ENCODE measurements around the gene FXYD2. TPM values are rescaled to one million over a fixed set of nuclear protein-coding genes. Genes with fewer than 3 reads are reported as not detected.
A peak's percentile ranks its signal among the peaks of the same experiment; 100 is the strongest.

FXYD2 gene
- total RNA-seq, 6 experiments from 2014 or later = 0.40 TPM; not detected in 5

- Mint-ChIP-seq H3K27me3 (ENCODE audit: insufficient read depth) (peaks cover 23% of the 10 kb centered on the region), H3K36me3 (ENCODE audit: low read depth) (no peaks in the 10 kb centered on the region), H3K4me1 (ENCODE audit: low read depth) (no peaks in the 10 kb centered on the region), H3K27ac (no peak overlapping the region), H3K4me3 (no peak overlapping the region), H3K9me3 (no peaks in the 10 kb centered on the region)
- no peak for TF ChIP-seq CTCF (IDR thresholded peaks at IDR 0.05)
- DNase-seq = no peak
Measured at GRCh38 chr11:117823946-117824420, 561 bp downstream of the FXYD2 start.

GRCh38 chr11:117823294-117823945 is 1.1 kb downstream of the FXYD2 start:
- peak; percentile 50 for TF ChIP-seq CTCF (IDR thresholded peaks at IDR 0.05)
- no peaks in the 10 kb centered on the region for H3K9me3 Mint-ChIP-seq
- no peaks in the 10 kb centered on the region for H3K36me3 Mint-ChIP-seq (ENCODE audit: low read depth)
- DNase-seq = no peak
- H3K4me1 Mint-ChIP-seq (ENCODE audit: low read depth) = peaks cover 2% of the 10 kb centered on the region; the same call in 1 of the 2 replicates
- no peak overlapping the region for H3K27ac Mint-ChIP-seq
- H3K4me3 Mint-ChIP-seq = no peak overlapping the region
- peaks cover 23% of the 10 kb centered on the region for H3K27me3 Mint-ChIP-seq (ENCODE audit: insufficient read depth)

GRCh38 chr11:117822074-117823033 is 2.2 kb downstream of the FXYD2 start:
- Mint-ChIP-seq H3K27ac (no peak overlapping the region), H3K4me1 (ENCODE audit: low read depth) (peaks cover 13% of the 10 kb centered on the region; the same call in 1 of the 2 replicates), H3K27me3 (ENCODE audit: insufficient read depth) (peaks cover 18% of the 10 kb centered on the region), H3K9me3 (no peaks in the 10 kb centered on the region), H3K4me3 (no peak overlapping the region), H3K36me3 (ENCODE audit: low read depth) (no peaks in the 10 kb centered on the region)
- no peak for DNase-seq
- peak; percentile 68 for TF ChIP-seq CTCF (IDR thresholded peaks at IDR 0.05)

GRCh38 chr11:117821431-117821830 is 3.1 kb downstream of the FXYD2 start:
- peaks cover 15% of the 10 kb centered on the region; the same call in 1 of the 2 replicates for H3K4me1 Mint-ChIP-seq (ENCODE audit: low read depth)
- no peak overlapping the region for H3K27ac Mint-ChIP-seq
- H3K4me3 Mint-ChIP-seq = no peak overlapping the region
- H3K27me3 Mint-ChIP-seq (ENCODE audit: insufficient read depth) = peaks cover 17% of the 10 kb centered on the region
- TF ChIP-seq CTCF (IDR thresholded peaks at IDR 0.05) = no peak
- no peaks in the 10 kb centered on the region for H3K9me3 Mint-ChIP-seq
- no peak for DNase-seq
- H3K36me3 Mint-ChIP-seq (ENCODE audit: low read depth) = no peaks in the 10 kb centered on the region

GRCh38 chr11:117820516-117820915 is 4.0 kb downstream of the FXYD2 start:
- H3K4me3 Mint-ChIP-seq = no peak overlapping the region
- TF ChIP-seq CTCF (IDR thresholded peaks at IDR 0.05) = no peak
- no peak for DNase-seq
- no peaks in the 10 kb centered on the region for H3K36me3 Mint-ChIP-seq (ENCODE audit: low read depth)
- peaks cover 19% of the 10 kb centered on the region; the same call in 1 of the 2 replicates for H3K27me3 Mint-ChIP-seq (ENCODE audit: insufficient read depth)
- no peak overlapping the region for H3K27ac Mint-ChIP-seq
- peaks cover 22% of the 10 kb centered on the region; the same call in 1 of the 2 replicates for H3K4me1 Mint-ChIP-seq (ENCODE audit: low read depth)
- H3K9me3 Mint-ChIP-seq = no peaks in the 10 kb centered on the region

Measured in HFFc6 (cell line).